DND-41 (cell line): ENCODE results near the gene IFIT2.
"Not testable (repeated sequence)": the region's sequence is repeated elsewhere in the genome, so short reads cannot be mapped to it uniquely, and the experiment has no call there.

Experiments used
- ATAC-seq: fragments of 200-7000 bp; cut with Tn5 transposase; 3 replicates; pipeline ENCODE4 v1.9.1; 2021; ENCODE audit warnings: low read depth; ENCODE audit not compliant: insufficient read depth
- DNase-seq: peaks from one replicate; pipeline ENCODE4 v3.0.0-alpha.2; 2020
- H2AFZ ChIP-seq: 2 replicates; pipeline ENCODE4 v1.6.0; 2012; ENCODE audit warnings: low read depth, low read length
- H3K27ac ChIP-seq: 2 replicates; pipeline ENCODE4 v1.5.1; 2012; ENCODE audit warnings: low read length, inconsistent platforms
- H3K27me3 ChIP-seq: fragments of 200-600 bp; sonication (generic); 2 replicates; pipeline ENCODE4 v1.6.0; 2012; ENCODE audit warnings: low read length, mild to moderate bottlenecking, inconsistent platforms; ENCODE audit not compliant: insufficient read depth, poor library complexity
- H3K36me3 ChIP-seq: 2 replicates; pipeline ENCODE4 v1.5.1; 2012; ENCODE audit warnings: low read length, inconsistent platforms; ENCODE audit not compliant: insufficient read depth
- H3K4me1 ChIP-seq: 2 replicates; pipeline ENCODE4 v1.5.1; 2012; ENCODE audit warnings: mild to moderate bottlenecking, low read length; ENCODE audit not compliant: insufficient read depth
- H3K4me2 ChIP-seq: 2 replicates; pipeline ENCODE4 v1.6.0; 2012; ENCODE audit warnings: mild to moderate bottlenecking, moderate library complexity, low read length, inconsistent platforms; ENCODE audit not compliant: insufficient read depth
- H3K4me3 ChIP-seq, 2 experiments: fragments of 200-600 bp in 1 of 2; shearing (Covaris generic) in 1 of 2; 2 replicates each; pipeline ENCODE4 v1.5.1; 2012 to 2016; ENCODE audit warnings: inconsistent platforms in 2 of 2, low read length in 2 of 2, mild to moderate bottlenecking in 2 of 2, low read depth in 1 of 2, moderate library complexity in 1 of 2
- H3K79me2 ChIP-seq: 2 replicates; pipeline ENCODE4 v1.6.0; 2012; ENCODE audit warnings: low read length, inconsistent platforms; ENCODE audit not compliant: insufficient read depth
- H3K9ac ChIP-seq: 2 replicates; pipeline ENCODE4 v1.6.0; 2012; ENCODE audit warnings: low read depth, mild to moderate bottlenecking, inconsistent platforms, low read length, moderate library complexity
- H3K9me3 ChIP-seq: 2 replicates; pipeline ENCODE4 v1.5.1; 2012; ENCODE audit warnings: low read length, moderate library complexity, mild to moderate bottlenecking, inconsistent platforms; ENCODE audit not compliant: insufficient read depth, severe bottlenecking
- H4K20me1 ChIP-seq: 2 replicates; pipeline ENCODE4 v1.6.0; 2012; ENCODE audit warnings: low read length; ENCODE audit not compliant: insufficient read depth
- EZH2 ChIP-seq: IDR thresholded peaks from 3 replicates; pipeline ENCODE4 v1.6.1; 2012; ENCODE audit warnings: borderline replicate concordance, low read depth, mild to moderate bottlenecking, moderate library complexity, low read length, inconsistent platforms; ENCODE audit not compliant: severe bottlenecking
- TF ChIP-seq, protein P1 (sequence below): IDR thresholded peaks from 2 replicates; pipeline ENCODE4 v1.5.1; 2012; ENCODE audit warnings: borderline replicate concordance, low read length, moderate library complexity, mild to moderate bottlenecking; ENCODE audit not compliant: poor library complexity, severe bottlenecking; ENCODE audit errors: extremely low read depth

IFIT2 gene

DNA sequence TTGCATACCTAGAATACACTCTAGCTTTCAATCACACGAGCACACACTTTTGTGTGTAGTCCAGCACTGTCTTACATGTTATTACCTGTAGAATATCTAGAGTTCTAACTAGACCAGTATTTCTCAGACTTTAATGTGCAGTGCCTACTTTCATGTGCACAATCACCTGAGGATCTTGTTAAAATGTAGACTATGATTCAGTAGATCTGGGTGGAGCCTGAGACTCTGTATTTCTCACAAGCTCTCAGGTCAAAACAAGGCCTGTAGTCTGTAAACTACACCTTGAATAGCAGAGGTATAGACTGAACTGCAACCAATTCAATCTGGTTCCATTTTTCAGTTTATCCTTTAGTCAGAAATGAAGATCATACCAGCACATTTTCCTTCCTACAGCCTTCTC is 11.1 kb downstream of the IFIT2 start:
- ATAC-seq, result no peak
- TF ChIP-seq, protein P1, sequence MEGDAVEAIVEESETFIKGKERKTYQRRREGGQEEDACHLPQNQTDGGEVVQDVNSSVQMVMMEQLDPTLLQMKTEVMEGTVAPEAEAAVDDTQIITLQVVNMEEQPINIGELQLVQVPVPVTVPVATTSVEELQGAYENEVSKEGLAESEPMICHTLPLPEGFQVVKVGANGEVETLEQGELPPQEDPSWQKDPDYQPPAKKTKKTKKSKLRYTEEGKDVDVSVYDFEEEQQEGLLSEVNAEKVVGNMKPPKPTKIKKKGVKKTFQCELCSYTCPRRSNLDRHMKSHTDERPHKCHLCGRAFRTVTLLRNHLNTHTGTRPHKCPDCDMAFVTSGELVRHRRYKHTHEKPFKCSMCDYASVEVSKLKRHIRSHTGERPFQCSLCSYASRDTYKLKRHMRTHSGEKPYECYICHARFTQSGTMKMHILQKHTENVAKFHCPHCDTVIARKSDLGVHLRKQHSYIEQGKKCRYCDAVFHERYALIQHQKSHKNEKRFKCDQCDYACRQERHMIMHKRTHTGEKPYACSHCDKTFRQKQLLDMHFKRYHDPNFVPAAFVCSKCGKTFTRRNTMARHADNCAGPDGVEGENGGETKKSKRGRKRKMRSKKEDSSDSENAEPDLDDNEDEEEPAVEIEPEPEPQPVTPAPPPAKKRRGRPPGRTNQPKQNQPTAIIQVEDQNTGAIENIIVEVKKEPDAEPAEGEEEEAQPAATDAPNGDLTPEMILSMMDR, result no peak
- no peak for TF ChIP-seq EZH2

DNA sequence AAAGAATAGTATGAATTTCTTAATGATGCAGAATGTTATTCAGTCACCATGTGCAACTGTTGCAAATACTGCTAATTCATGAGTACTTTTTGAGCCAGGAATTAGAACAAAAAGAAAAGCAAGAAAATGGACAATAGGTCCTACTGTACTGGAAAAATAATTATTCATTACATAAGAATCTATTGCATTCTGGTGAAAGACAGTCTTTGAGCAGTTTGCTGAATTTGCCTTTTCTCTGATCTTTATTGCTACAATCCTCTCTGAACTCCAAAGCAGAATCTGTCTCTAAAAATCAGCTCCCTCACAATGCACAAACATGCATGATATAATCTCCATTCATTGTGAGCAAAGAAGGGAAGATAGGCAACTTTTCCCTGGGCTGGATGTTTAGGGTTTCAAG is 12.8 kb downstream of the IFIT2 start:
- H3K27ac ChIP-seq, result no peak overlapping the region
- H2AFZ ChIP-seq, result no peak overlapping the region
- no peak overlapping the region for H3K4me2 ChIP-seq
- H3K4me1 ChIP-seq, result no peaks in the 10 kb centered on the region
- DNase-seq (no peak), ATAC-seq (no peak)
- no peaks in the 10 kb centered on the region for H3K36me3 ChIP-seq
- H3K9me3 ChIP-seq, result no peaks in the 10 kb centered on the region
- H3K79me2 ChIP-seq, result no peaks in the 10 kb centered on the region
- no peak overlapping the region for H3K4me3 ChIP-seq
- H4K20me1 ChIP-seq, result no peaks in the 10 kb centered on the region
- H3K27me3 ChIP-seq, result no peaks in the 10 kb centered on the region
- no peak for TF ChIP-seq EZH2
- TF ChIP-seq, protein P1, result no peak
- H3K9ac ChIP-seq, result no peak overlapping the region

More for the DNA sequence above, 11.1 kb downstream of the IFIT2 start:
- H3K9ac ChIP-seq, result no peak overlapping the region
- no peak overlapping the region for H3K4me3 ChIP-seq
- no peak overlapping the region for H2AFZ ChIP-seq
- DNase-seq, result no peak
- no peak overlapping the region for H3K27ac ChIP-seq
- no peak overlapping the region for H3K4me2 ChIP-seq
- H3K36me3 ChIP-seq, result no peaks in the 10 kb centered on the region
- no peaks in the 10 kb centered on the region for H3K27me3 ChIP-seq
- H3K79me2 ChIP-seq, result no peaks in the 10 kb centered on the region
- H3K4me1 ChIP-seq, result no peaks in the 10 kb centered on the region
- H3K9me3 ChIP-seq, result no peaks in the 10 kb centered on the region
- no peaks in the 10 kb centered on the region for H4K20me1 ChIP-seq

GRCh38 chr10:89318047-89318446 is 16.2 kb downstream of the IFIT2 start:
- not testable (repeated sequence) for H3K4me3 ChIP-seq, H2AFZ ChIP-seq, H3K36me3 ChIP-seq, H3K9me3 ChIP-seq, H3K27ac ChIP-seq, H3K79me2 ChIP-seq, H3K27me3 ChIP-seq, H3K4me1 ChIP-seq, DNase-seq, H4K20me1 ChIP-seq, H3K9ac ChIP-seq, H3K4me2 ChIP-seq, ATAC-seq

DNA sequence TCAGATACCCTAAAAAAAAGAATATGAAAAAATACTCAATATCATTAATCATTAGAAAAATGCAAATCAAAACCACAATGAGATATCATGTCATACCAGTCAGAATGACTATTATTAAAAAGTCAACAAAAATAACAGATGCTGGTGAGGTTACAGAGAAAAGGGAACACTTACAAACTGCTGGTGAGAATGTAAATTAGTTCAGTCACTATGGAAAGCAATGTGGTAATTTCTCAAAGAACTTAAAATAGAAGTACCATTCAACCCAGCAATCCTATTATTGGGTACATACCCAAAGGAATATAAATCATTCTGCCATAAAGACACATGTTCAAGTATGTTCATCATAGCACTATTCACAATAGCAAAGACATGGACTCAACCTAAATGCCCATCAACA is 23.2 kb downstream of the IFIT2 start:
- not testable (repeated sequence) for H3K27ac ChIP-seq, ATAC-seq, H3K4me2 ChIP-seq, H3K36me3 ChIP-seq, H3K9ac ChIP-seq, DNase-seq, H4K20me1 ChIP-seq, H3K9me3 ChIP-seq, H3K27me3 ChIP-seq, H3K4me3 ChIP-seq, H2AFZ ChIP-seq
- H3K4me1 ChIP-seq, result peaks cover 25% of the 10 kb centered on the region
- H3K79me2 ChIP-seq, result peaks cover 12% of the 10 kb centered on the region

GRCh38 chr10:89325856-89326255 is 24.0 kb downstream of the IFIT2 start:
- H3K36me3 ChIP-seq, DNase-seq, H3K4me3 ChIP-seq, H3K27ac ChIP-seq, H2AFZ ChIP-seq, ATAC-seq, H4K20me1 ChIP-seq, H3K9me3 ChIP-seq, H3K4me2 ChIP-seq, H3K27me3 ChIP-seq, H3K9ac ChIP-seq: not testable (repeated sequence)
- Histone ChIP-seq H3K79me2 (peaks cover 17% of the 10 kb centered on the region), H3K4me1 (peaks cover 33% of the 10 kb centered on the region)
